Bronchial epithelial cell (primary cell): ENCODE measurements around the gene AMHR2. TPM values are rescaled to one million over a fixed set of nuclear protein-coding genes. Genes with fewer than 3 reads are reported as not detected.

Source experiments
- DNase-seq: peaks from one replicate; pipeline ENCODE4 v3.0.0-alpha.2; 2010; ENCODE audit warnings: low read depth
- FAIRE-seq: peaks from 2 replicates; lab custom pipeline; 2011; peaks lifted over from hg19 to GRCh38; lab: Jason Lieb, UNC
- H3K27me3 ChIP-seq: 2 replicates; pipeline ENCODE4 v1.5.1; 2011; ENCODE audit warnings: low read length; ENCODE audit not compliant: control insufficient read depth, insufficient read depth
- H3K36me3 ChIP-seq: 2 replicates; pipeline ENCODE4 v1.5.1; 2011; ENCODE audit warnings: low read length; ENCODE audit not compliant: control insufficient read depth, insufficient read depth
- H3K4me3 ChIP-seq: 2 replicates; pipeline ENCODE4 v1.5.1; 2011; ENCODE audit warnings: mild to moderate bottlenecking, low read depth, low read length, control low read depth
- total RNA-seq: library from RNA; depleted of rRNA; stranded (reverse); fragments of >200 nt; gene quantifications from 2 replicates; pipeline ENCODE4 v1.2.1, GENCODE V29; 2014
- TF ChIP-seq, protein P1 (sequence below): IDR thresholded peaks from 2 replicates; pipeline ENCODE4 v1.5.1; 2011; ENCODE audit warnings: mild to moderate bottlenecking, moderate library complexity, low read length, control low read depth, inconsistent platforms; ENCODE audit not compliant: insufficient read depth, severe bottlenecking

AMHR2 gene
- total RNA-seq, 1 donor from 2014 or later = not detected

DNA sequence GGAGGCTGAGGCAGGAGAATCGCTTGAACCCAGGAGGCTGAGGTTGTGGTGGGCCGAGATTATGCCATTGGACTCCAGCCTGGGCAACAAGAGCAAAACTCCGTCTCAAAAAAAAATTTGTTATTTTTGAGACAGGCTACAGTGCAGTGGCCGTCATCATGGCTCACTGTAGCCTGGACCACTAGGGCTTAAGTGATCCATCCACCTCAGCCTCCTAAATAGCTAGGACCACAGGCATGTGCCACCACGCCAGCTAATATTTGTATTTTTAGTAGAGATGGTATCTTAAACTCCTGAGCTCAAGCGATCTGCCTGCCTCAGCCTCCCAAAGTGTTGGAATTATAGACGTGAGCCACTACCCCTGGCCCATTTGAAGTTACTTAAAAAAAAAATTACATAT, 27.3 kb downstream of the AMHR2 start:
- Histone ChIP-seq H3K4me3 (no peak overlapping the region), H3K27me3 (no peaks in the 10 kb centered on the region), H3K36me3 (peaks cover 11% of the 10 kb centered on the region)
- FAIRE-seq = no peak
- DNase-seq = no peak
- TF ChIP-seq, protein P1, sequence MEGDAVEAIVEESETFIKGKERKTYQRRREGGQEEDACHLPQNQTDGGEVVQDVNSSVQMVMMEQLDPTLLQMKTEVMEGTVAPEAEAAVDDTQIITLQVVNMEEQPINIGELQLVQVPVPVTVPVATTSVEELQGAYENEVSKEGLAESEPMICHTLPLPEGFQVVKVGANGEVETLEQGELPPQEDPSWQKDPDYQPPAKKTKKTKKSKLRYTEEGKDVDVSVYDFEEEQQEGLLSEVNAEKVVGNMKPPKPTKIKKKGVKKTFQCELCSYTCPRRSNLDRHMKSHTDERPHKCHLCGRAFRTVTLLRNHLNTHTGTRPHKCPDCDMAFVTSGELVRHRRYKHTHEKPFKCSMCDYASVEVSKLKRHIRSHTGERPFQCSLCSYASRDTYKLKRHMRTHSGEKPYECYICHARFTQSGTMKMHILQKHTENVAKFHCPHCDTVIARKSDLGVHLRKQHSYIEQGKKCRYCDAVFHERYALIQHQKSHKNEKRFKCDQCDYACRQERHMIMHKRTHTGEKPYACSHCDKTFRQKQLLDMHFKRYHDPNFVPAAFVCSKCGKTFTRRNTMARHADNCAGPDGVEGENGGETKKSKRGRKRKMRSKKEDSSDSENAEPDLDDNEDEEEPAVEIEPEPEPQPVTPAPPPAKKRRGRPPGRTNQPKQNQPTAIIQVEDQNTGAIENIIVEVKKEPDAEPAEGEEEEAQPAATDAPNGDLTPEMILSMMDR = no peak

DNA sequence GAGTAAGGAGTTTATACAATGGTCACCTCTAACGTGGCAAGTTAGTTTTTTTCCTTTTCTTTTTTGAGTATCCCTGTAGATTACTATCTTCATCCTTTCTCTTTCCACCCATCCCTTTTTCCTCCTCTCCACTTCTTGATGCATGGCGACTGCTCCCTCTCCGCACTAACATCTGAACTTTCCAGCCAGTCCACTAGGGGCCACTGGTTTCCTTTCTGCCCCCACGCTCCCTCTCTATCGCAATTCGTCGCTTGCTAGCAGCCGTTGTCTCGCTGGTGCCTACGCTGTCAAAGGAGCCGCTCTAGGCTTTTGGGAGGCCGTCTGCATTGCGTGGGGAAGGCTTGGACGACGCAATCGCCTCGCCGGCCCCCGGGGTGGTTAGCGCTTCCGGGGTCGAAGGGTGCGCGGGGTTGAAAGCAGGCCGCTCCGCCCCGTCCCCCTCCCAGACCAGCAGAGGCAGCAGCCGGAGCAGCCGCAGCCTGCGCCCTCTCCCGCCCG, 28.1 kb downstream of the AMHR2 start, which contains the start of gene PCBP2:
PCBP2 (plus strand) TSS at position 442 of the 498 bp plus-strand sequence. CDS start 2,699 bp downstream, outside the sequence.
- no peaks in the 10 kb centered on the region for H3K27me3 ChIP-seq
- TF ChIP-seq, protein P1 = peak; percentile 86
- H3K36me3 ChIP-seq = peaks cover 16% of the 10 kb centered on the region
- H3K4me3 ChIP-seq = peak within 1 kb of the TSS; percentile 84
- peak; percentile 97 for DNase-seq
- no peak for FAIRE-seq

DNA sequence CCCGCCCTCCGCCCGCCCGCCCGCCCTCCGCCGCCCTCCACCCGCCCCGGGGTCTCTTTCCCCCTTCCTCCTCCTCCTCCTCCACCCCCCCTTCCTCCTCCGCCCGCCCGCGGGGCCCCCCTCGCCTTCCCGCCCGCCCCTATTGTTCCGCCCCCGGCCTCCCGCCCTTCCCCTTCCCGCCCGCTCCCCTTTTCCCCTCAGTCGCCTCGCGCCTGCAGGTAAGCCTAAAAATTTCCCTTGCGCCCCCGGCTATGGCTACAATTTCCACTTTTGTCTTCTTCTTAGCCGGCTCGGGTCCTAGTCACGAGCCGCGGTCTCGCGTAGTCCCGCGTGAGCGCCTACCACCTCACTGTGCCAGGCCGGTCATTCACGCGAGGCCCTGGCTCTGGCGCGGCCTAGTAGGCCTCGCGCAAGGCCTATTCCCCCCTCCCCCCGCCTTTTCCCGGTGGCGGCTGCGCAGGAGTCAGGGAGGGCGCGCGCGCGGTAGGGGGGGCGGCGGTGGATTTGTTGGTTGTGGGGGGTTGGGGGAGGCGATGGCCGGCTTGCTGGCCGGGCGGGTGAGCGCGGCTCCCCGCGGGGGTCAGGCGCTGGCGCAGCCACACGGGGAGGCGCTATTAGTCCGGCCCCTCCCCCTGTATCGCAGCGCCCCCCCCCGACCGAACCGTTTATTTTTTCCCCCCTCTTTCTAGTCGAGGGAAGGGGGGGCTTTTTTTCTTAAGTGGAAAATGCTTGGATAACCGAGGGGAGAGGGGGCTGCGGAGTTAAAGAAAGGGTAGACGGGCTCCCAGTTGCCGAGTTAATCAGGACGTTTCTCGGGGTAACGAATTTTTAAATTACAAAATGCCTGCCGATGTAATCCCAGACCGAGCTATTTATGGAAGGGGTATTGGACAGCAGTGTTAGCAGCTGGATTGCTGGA, 28.8 kb downstream of the AMHR2 start:
- FAIRE-seq (no peak), DNase-seq (peak; percentile 33)
- Histone ChIP-seq H3K4me3 (peak overlapping the region; percentile 84), H3K27me3 (no peaks in the 10 kb centered on the region), H3K36me3 (peaks cover 17% of the 10 kb centered on the region)
- TF ChIP-seq, protein P1 = peak; percentile 36

DNA sequence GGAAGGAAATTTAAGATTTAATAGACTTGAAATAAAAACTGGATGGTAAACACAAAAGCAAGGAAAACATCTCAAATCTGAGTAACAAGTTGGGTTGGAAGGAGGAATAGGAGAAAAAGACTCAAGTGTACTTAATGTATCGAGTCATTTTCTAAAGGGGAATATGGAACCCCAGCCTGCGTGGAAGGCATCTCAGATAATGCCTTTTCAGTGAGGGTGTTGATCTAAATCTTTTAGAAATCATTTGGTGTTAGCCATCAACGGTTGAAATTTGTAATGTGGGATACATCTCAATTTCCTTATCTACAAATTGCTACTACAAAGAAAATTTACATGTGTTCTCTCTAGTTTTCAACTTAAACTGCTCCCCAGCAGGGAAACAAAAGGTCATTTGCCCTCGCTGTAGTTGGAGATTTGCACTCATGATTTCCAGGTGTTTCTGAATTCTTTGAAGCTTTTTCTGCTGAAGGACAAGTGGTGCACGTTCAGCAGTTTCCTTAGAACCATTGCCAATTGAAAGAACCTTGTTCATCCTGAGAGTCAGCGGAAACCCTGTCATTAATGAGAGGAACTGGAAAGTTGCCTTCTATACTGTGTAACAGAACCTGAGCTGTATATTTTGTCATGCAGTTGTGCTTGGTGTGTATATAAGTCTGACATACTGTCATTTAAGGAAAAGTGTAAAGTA, 30.4 kb downstream of the AMHR2 start:
- TF ChIP-seq, protein P1 = no peak
- FAIRE-seq (no peak), DNase-seq (no peak)
- Histone ChIP-seq H3K36me3 (peaks cover 18% of the 10 kb centered on the region), H3K27me3 (no peaks in the 10 kb centered on the region), H3K4me3 (no peak overlapping the region)

DNA sequence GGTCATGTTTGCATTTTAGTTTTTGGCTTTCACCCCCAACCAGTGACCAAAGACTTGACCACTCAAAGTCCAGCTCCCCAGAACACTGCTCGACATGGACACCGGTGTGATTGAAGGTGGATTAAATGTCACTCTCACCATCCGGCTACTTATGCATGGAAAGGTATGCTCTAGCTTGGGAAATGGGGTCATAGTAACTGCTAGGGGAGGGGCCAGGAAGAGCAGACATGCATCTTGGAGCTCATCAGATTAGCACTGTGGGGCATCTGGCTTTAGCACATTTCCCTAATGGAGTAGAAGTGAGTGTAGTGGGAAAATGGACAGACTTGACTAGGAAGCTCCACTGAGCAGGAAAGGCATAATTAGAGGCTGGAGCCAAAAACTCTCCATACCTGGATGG, 31.1 kb downstream of the AMHR2 start:
- Histone ChIP-seq H3K27me3 (no peaks in the 10 kb centered on the region), H3K36me3 (peaks cover 19% of the 10 kb centered on the region), H3K4me3 (no peak overlapping the region)
- DNase-seq = no peak
- FAIRE-seq = no peak
- TF ChIP-seq, protein P1 = no peak
